HL-60/S4 (cell line): ENCODE results near the gene MAT2A.
"Not testable (repeated sequence)": the region's sequence is repeated elsewhere in the genome, so short reads cannot be mapped to it uniquely, and the experiment has no call there.

ENCODE experiments used
- in situ Hi-C: fragments of 300-500 bp; cut with MboI; formaldehyde crosslinking; loops from 2 replicates; pipeline ENCODE4 v1.14.3; 2022; ENCODE audit warnings: low sequenced_read_pairs

Gene MAT2A

GRCh38 chr2:85577386-85578242, 38.6 kb downstream of the MAT2A start, which contains the start of gene VAMP8:
VAMP8 (plus strand) TSS chr2:85577586; CDS start chr2:85577647, 61 bp downstream.
- in situ Hi-C loops = no loop called here

DNA sequence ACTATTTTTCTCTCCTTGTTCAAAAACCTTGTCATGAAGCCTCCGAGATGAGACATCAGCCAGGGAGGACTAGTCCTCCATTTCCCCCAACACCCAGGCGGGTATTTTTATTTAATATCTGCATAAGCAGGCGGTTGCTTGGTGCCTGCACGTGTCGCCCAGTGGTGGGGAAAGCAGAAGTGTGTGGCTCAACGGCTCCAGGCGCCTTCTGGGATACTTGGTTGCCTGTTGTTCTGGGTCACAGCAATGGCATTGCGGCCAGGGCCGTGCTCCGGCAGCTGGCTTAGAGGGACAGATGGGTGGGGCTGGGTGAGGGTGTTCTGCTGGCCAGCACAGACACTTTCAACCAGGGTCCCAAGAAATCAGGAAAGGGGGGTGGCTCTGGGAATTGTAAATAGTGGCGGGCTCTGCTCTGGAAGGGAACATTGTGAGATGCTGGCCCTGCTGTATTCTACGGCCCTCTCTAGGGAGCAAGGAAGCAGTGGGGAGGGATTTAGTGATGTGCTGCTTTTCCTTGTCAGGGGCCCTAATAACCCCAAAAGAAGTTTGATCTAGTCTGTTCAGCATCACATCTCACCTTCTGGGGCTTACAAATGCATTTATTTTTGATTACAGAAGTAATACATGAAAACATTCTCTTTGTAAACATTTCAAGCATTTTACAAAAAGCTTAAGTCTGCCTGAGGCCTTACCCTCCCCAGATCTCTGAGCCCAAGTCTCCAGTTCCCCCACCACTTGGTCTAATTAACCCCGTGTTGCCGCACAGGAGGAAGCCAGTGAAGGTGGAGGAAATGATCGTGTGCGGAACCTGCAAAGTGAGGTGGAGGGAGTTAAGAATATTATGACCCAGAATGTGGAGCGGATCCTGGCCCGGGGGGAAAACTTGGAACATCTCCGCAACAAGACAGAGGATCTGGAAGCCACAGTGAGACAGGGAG, 39.5 kb downstream of the MAT2A start:
- in situ Hi-C loops = no loop called here

GRCh38 chr2:85579266-85579935, 40.4 kb downstream of the MAT2A start:
- in situ Hi-C loops = no loop called here

GRCh38 chr2:85580206-85580605, 41.2 kb downstream of the MAT2A start:
- in situ Hi-C loops = no loop called here

GRCh38 chr2:85582492-85582891, 43.5 kb downstream of the MAT2A start:
- in situ Hi-C loops = no loop called here

- in situ Hi-C loops = no loop called here
Measured at GRCh38 chr2:85583667-85584353, 44.8 kb downstream of the MAT2A start.

DNA sequence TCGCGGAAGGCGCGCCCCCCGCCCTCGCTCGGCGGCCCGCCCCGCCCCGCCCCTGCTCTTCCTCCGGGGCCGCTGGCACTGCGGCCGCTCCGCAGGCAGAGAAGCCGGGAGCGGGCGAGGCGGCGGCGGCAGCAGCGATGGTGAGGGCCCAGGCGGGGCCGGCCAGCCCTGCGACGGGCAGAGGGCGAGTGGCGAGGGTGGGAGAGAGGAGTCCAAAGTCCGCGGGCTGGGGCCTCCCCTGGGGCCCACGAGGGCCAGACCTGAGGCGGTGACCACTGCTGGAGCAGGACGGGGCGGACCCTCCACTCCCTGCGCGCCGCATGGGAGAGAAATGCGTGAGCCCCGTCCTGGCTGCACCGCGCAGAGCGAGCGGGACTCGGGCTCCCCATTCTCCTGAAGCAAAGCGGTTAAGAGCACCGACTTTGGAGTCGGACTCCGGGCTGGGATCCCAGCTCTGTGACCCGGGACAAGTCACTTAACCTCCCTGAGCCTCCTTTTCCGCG, 45.4 kb downstream of the MAT2A start, which contains the start of gene VAMP5:
Gene VAMP5 (plus strand): TSS at position 78 of the 503 bp plus-strand sequence. CDS start 60 bp downstream, at position 138.
- in situ Hi-C loops = no loop called here

DNA sequence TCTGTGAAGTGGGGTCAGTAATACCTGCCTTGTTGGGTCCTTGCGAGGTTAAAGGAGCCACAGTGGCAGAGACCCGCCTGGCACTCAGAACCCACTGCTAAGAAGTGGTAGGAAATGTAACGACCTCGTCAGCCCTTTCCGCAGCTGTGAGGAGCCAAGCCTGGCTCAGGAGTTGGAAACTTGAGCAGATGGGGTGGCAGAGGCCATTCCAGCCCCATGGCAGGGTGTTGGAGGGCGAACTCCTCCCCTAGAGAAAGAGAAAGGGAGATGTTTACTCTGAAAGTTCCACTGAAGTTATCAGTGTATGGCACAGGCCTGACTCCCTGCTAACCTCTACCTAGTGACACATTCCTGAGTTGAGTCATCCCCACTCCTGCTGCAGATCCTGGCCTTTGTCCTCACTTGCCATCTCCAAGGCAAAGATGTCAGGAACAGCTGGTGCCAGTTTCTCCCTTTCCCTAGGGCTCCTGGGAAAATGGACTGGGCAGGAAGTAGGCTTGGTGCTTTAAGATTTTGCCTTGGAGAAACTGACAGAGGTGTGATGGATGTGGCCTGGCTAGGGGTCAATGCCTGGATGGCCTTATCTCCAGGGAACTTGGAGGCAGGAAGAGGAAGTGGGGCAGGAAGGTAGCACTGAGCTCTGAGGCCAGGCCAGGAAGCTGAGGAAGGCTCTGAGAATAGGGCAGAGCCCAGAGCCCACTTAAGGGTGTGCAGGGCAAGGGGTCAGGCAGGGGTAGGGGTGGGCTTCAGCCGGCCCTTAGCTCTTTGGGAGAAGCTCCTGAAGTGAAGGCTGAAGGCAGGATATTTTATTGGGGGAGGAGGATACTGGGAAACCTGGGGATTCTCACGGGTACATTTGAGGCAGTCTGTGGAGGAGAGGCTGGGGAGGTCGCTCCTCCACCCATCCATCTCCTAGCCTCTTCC, 46.2 kb downstream of the MAT2A start:
- in situ Hi-C loops = no loop called here

DNA sequence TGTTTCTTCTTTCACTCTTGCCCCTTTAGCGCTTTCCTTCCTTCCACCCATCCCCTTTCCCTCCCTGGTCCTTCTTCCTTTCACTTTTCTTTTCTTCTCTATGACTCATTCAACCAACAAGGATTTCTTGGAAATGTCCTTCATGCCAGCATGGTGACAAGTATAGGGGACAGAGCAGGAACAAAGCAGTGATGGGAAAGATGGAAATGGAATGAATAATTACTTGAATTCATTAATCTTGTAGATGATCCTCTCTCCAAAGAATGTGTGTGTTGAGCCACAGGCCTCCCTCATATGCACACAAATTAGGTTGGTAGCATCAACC, 46.8 kb downstream of the MAT2A start:
- in situ Hi-C loops = no loop called here

GRCh38 chr2:85588236-85588635, 49.3 kb downstream of the MAT2A start:
- in situ Hi-C loops = no loop called here

- in situ Hi-C loops = no loop called here
Measured at GRCh38 chr2:85588645-85589044, 49.7 kb downstream of the MAT2A start.

DNA sequence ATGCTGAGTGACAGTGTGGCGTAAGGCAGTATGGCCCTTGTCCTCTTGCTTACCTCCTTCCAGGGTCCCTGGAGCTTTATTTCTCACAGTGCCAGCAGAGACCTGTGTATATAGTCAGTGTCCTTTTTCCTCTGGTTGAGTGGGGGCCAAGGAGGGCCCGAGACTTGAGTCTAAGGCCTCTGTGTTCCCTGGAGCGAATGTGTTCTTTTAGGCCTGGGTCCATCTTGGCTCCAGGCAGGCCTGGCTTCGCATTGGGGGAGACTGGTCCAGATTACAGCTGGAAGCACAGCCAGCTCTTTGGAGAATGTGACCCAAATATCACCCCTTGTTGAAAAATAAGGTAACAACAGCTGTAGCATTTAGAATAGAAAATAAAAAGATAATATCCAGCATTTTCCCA, 50.2 kb downstream of the MAT2A start:
- in situ Hi-C loops = no loop called here

- in situ Hi-C loops = no loop called here
Measured at GRCh38 chr2:85589982-85590791, 51.2 kb downstream of the MAT2A start.

DNA sequence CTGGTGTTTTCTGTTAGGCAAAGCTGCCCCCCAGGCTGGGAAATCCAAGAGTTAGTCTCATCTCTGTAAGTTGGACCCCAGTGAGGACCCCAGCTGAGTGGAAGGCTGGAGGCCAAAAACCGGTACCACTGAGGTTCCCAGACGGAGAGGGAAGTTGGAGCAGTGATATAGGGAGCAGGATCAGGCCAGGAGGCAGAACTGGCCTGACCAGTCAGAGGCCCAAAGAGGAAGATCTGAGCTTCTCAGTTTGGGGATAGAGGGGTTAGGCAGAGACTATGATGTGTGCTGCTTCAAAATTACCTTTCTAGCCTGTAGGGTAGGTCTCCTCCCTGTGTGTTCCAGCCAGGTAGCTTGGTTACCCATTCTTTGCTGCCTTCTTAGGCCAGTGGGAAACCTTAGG, 52.0 kb downstream of the MAT2A start:
- in situ Hi-C loops = no loop called here

GRCh38 chr2:85591563-85591962, 52.6 kb downstream of the MAT2A start:
- in situ Hi-C loops = no loop called here

DNA sequence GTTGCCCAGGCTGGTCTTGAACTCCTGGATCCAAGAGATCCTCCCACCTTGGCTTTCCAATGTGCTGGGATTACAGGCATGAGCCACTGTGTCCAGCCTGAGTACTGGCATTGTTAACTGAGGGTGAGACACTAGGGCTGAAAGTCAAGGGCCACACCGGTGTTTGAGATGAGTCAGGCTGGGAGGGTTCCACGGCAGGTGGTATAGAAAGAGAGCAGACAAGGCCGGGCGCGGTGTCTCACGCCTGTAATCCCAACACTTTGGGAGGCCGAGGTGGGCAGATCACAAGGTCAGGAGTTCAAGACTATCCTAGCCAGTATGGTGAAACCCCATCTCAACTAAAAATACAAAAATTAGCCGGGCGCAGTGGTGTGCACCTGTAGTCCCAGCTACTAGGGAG, 53.3 kb downstream of the MAT2A start:
- in situ Hi-C loops = not testable (repeated sequence)

DNA sequence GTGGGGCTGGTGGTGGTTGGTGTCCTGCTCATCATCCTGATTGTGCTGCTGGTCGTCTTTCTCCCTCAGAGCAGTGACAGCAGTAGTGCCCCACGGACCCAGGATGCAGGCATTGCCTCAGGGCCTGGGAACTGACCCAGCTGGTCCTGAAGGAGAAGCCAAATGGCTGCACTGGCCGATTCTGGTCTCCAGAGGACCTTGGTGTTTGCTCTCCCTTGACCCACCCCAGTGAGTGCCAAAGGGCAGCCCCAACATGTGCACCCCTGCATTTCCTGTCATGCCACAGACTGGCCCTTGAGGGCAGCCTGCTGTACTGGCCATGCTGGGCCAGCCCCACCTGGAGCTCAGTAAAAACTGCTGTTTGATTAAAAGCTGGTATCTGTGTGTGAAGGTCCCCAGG, 54.1 kb downstream of the MAT2A start:
- in situ Hi-C loops = no loop called here
